Measurements from ENCODE around the gene UBE2N.

GRCh38 chr12:93447555-93448290, 6.0 kb upstream of the UBE2N start:
- TF ChIP-seq CTCF (IDR thresholded peaks at IDR 0.05; ENCODE audit: low read length), result no peak
- TF ChIP-seq EZH2 (optimal IDR thresholded peaks at IDR 0.05; ENCODE audit: low read depth, low read length), result no peak
